Right atrium auricular region (tissue), 2 donors: ENCODE measurements around the gene CAPRIN2. TPM values are rescaled to one million over a fixed set of nuclear protein-coding genes. Genes with fewer than 3 reads are reported as not detected.
A peak's percentile ranks its signal among the peaks of the same experiment; 100 is the strongest.

Source experiments
- DNase-seq: peaks from one replicate; pipeline ENCODE4 v3.0.0-alpha.2; 2019; ENCODE audit warnings: low spot score
- H3K27ac ChIP-seq, 2 donors: fragments of 200-600 bp; sonication (generic); 1 replicate in 1 of 2; 2 replicates in 1 of 2; pipeline ENCODE4 v1.5.1; 2016 to 2019
- H3K27me3 ChIP-seq, 2 donors: fragments of 200-600 bp; sonication (generic); one replicate each; pipeline versions ENCODE4 v1.5.1 to v1.6.0; 2017 to 2019
- H3K36me3 ChIP-seq: fragments of 200-600 bp; sonication (generic); one replicate; pipeline ENCODE4 v1.5.1; 2016
- H3K4me1 ChIP-seq, 2 donors: fragments of 200-600 bp; sonication (generic); one replicate each; pipeline versions ENCODE4 v1.5.1 to v1.6.0; 2017 to 2019
- H3K4me3 ChIP-seq, 2 donors: fragments of 200-600 bp; sonication (generic); 1 replicate in 1 of 2; 2 replicates in 1 of 2; pipeline ENCODE4 v1.5.1; 2017 to 2019; ENCODE audit warnings: mild to moderate bottlenecking in 1 of 2, moderate library complexity in 1 of 2
- H3K9me3 ChIP-seq, 2 donors: fragments of 200-600 bp; sonication (generic); one replicate each; pipeline ENCODE4 v1.5.1; 2019
- CTCF ChIP-seq, 2 donors: fragments of 200-600 bp; sonication (generic); IDR thresholded peaks; one replicate each; pipeline ENCODE4 v1.5.1; 2019; ENCODE audit warnings: antibody characterized with exemption in 2 of 2
- total RNA-seq, 2 donors: library from RNA; depleted of rRNA; stranded (reverse); fragments of >200 nt; gene quantifications; one replicate each; pipeline ENCODE4 v1.1.0, GENCODE V29; 2016

Gene CAPRIN2
- total RNA-seq, 2 donors from 2014 or later: 20.9 to 34.3 TPM

DNA sequence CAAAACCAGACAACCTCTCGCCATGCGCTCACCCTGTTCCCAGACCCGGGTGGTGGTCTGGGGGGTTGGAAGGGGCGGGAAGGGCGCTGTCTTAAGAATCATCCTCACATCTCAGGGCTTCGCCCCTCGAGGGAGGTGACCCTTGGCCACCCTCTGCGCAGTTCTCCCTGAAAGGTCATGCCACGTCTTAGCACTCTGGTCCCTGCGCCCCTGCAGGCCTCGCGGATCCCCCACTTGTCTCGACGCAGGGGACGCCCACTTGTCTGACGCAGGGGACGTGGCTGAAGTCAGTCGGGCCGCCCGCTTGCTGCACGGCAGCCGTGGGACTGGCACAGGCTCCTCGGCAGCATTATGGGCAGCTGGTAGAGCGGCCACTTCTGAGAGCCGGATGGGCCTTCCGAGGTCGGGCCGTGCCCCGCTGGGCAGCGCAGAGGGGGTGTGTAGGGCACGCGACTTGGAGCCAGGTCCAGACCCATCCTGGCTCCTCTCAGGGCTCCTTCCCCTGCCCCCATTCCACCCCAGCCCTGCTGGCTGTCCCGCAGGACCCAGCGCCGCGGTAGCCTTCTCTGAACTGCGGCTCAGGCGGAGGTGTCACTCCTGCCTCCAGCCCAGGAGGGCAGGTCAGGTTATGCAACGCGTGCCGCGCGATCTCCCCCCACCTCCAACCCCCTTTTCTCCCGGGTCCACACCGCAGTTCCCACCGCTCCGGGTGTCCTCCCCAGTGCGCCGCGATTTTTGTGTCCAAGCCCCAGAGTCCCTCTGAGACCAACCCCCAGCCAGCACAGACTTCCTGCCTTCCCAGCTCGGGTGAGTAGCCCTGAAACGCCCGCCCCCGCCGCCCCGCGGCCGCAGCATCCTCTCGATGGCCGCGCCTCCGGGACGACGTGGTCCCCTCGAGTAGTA is 40.9 kb upstream of the CAPRIN2 start:
- Histone ChIP-seq H3K9me3 (no peaks in the 10 kb centered on the region), H3K27ac (peak overlapping the region; percentile 48 to 59), H3K27me3 (no peaks in the 10 kb centered on the region), H3K36me3 (no peaks in the 10 kb centered on the region), H3K4me1 (peaks cover 0 to 23% of the 10 kb centered on the region in 2 donors), H3K4me3 (peak overlapping the region; percentile 48 to 61)
- TF ChIP-seq CTCF (IDR thresholded peaks at IDR 0.05): peak in 1 of 2 donors; percentile 18
- DNase-seq: peak; percentile 74

GRCh38 chr12:30794591-30795409 is 40.0 kb upstream of the CAPRIN2 start:
- H3K9me3 ChIP-seq: no peaks in the 10 kb centered on the region
- H3K4me1 ChIP-seq: peaks cover 0 to 23% of the 10 kb centered on the region in 2 donors
- no peaks in the 10 kb centered on the region for H3K27me3 ChIP-seq
- H3K36me3 ChIP-seq: no peaks in the 10 kb centered on the region
- H3K27ac ChIP-seq: peak overlapping the region; percentile 48 to 59
- TF ChIP-seq CTCF (IDR thresholded peaks at IDR 0.05): no peak
- peak overlapping the region in 1 of 2 donors; percentile 61 for H3K4me3 ChIP-seq
- peak; percentile 74 for DNase-seq

GRCh38 chr12:30794020-30794419 is 39.3 kb upstream of the CAPRIN2 start:
- no peak for DNase-seq
- peaks cover 0 to 23% of the 10 kb centered on the region in 2 donors for H3K4me1 ChIP-seq
- no peak for TF ChIP-seq CTCF (IDR thresholded peaks at IDR 0.05)
- H3K9me3 ChIP-seq: no peaks in the 10 kb centered on the region
- no peaks in the 10 kb centered on the region for H3K27me3 ChIP-seq
- H3K4me3 ChIP-seq: no peak overlapping the region
- H3K36me3 ChIP-seq: no peaks in the 10 kb centered on the region
- H3K27ac ChIP-seq: no peak overlapping the region

- TF ChIP-seq CTCF (IDR thresholded peaks at IDR 0.05): no peak
- Histone ChIP-seq H3K9me3 (no peaks in the 10 kb centered on the region), H3K27ac (no peak overlapping the region), H3K36me3 (no peaks in the 10 kb centered on the region), H3K4me3 (no peak overlapping the region), H3K27me3 (no peaks in the 10 kb centered on the region), H3K4me1 (peaks cover 0 to 23% of the 10 kb centered on the region in 2 donors)
- DNase-seq: no peak
Measured at GRCh38 chr12:30792648-30793499, 38.1 kb upstream of the CAPRIN2 start.

DNA sequence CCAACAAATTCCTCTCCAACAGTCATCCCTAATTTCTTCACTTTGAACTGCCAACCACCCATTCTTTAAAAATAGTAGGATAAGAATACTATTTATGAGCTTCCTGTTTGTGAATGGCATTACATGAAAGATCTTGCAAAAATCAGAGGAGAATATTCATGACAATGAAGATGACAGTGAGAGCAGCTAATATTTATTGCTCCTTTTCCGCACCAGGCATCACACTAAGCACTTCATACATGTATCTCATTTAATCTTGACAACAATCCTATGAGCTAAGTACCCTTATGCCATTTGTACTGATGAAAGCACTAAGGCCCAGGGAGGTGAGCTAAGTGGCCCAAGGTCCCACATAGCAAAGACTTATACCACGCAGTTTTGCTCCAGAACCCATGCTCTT is 37.3 kb upstream of the CAPRIN2 start:
- Histone ChIP-seq H3K9me3 (no peaks in the 10 kb centered on the region), H3K27ac (no peak overlapping the region), H3K27me3 (no peaks in the 10 kb centered on the region), H3K4me3 (no peak overlapping the region), H3K4me1 (peaks cover 0 to 22% of the 10 kb centered on the region in 2 donors), H3K36me3 (no peaks in the 10 kb centered on the region)
- no peak for TF ChIP-seq CTCF (IDR thresholded peaks at IDR 0.05)
- no peak for DNase-seq
